ENCODE data around the gene CELA1. TPM values are rescaled to one million over a fixed set of nuclear protein-coding genes. Genes with fewer than 3 reads are reported as not detected.

The CELA1 gene
- total RNA-seq (not detected), polyA plus RNA-seq (ENCODE audit: insufficient read depth in 1 of 8, insufficient read length in 8 of 8, low replicate concordance in 1 of 8) (not detected)
- long read RNA-seq, donor 1 = 0 reads
- long read RNA-seq, donor 2 = 0 reads
- long read RNA-seq, donor 3 = 0 reads
- long read RNA-seq, donor 4 = 0 reads
- long read RNA-seq, donor 5 = 0 reads
- long read RNA-seq, donor 6 = 0 reads
- long read RNA-seq, donor 7 = 0 reads
- long read RNA-seq, donor 8 = 0 reads
- long read RNA-seq, donor 9 = 0 reads
- long read RNA-seq, donor 10 = 0 reads
- long read RNA-seq, donor 11 = 0 reads

DNA sequence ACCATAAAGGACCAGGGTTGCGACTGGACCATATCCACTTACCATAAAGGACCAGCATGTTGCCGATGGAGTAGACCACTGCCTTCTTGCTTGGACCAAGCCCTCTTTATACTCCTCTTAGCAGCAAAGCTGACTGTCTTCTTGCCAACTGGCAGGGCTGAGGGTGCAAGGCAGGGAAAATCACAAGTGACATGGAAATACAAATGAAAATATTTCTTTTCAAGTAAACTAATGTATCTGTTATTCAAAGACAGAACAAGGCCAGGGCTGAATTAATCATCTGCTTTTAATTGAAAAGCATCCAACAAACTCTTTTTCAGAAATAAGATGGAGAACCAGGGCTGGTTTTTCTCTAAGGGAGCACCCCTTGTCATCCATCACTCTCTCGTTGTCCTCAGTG, at the start of gene CELA1:
CELA1 (minus strand) TSS at position 99 of the 400 bp plus-strand sequence; CDS start at position 58, 41 bp downstream.
- no peaks in the 10 kb centered on the region for H3K27me3 ChIP-seq (ENCODE audit: control insufficient read depth, insufficient read depth, low read length)
- no peaks in the 10 kb centered on the region for H3K9me3 ChIP-seq (replicated peaks; ENCODE audit: control insufficient read depth, low read depth, low read length)
- no peak for DNase-seq
- H3K27ac ChIP-seq (ENCODE audit: low read length) = no peak within 1 kb of the TSS
- no peaks in the 10 kb centered on the region for H3K36me3 ChIP-seq (ENCODE audit: control insufficient read depth, insufficient read depth, low read length)
- H3K4me3 ChIP-seq (ENCODE audit: low read length) = no peak within 1 kb of the TSS
- no peaks in the 10 kb centered on the region for H3K4me1 ChIP-seq (ENCODE audit: control insufficient read depth, insufficient read depth, low read length)
- WGBS (ENCODE audit: insufficient coverage) = 100% methylated on average over 1 of the region's 3 CpGs

DNA sequence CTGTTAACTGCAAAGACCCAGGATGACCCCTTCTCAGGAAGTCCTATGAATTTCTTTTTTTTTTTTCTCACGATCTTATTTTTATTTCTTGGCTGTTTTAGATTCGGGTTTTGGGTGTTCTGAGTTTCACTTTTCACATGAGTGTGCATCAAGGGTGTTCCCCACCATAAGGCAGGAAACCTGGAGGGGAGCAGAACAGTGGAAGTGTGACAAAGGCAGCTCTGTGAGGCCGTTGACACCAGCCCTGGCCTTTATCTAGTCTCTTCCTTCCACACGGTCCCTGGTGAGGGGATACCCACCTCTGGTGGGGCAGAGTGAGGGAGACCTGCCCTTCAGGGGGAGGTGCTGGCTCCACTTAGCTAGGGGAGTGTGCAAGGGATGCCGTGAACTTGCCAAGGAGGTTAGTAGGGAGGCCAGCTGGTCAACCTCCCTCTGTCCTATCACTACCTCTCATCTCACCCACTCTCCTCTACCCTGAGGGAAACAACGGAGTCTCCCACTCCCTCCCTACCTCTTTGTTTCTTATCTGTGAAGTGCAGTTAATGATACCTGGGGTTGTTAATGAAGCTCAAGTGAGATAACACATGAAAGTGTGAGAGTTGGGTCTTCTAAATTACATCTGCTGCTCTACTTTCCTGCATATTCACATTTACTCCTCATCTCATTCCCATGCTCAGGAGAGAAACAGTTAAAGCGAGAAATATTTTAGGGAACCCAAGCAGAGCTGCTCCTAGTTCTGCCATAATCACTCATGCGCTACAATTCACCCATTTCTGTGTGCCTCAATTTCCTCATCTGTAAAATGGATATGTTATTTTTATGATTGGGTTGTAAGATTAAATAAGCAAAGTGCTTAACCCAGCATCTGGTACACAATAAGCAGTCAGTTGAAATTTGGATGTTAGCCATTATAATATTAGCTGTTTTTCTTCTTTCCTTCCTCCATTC, 49.1 kb upstream of the CELA1 start:
- Histone ChIP-seq H3K27ac (ENCODE audit: low read length) (no peak overlapping the region), H3K9me3 (replicated peaks; ENCODE audit: control insufficient read depth, low read depth, low read length) (no peaks in the 10 kb centered on the region), H3K4me1 (ENCODE audit: control insufficient read depth, insufficient read depth, low read length) (peaks cover 10% of the 10 kb centered on the region), H3K36me3 (ENCODE audit: control insufficient read depth, insufficient read depth, low read length) (no peaks in the 10 kb centered on the region), H3K27me3 (ENCODE audit: control insufficient read depth, insufficient read depth, low read length) (peaks cover 50% of the 10 kb centered on the region), H3K4me3 (ENCODE audit: low read length) (no peak overlapping the region)
- no peak for DNase-seq
- no CpG with 5 or more reads among the region's 8 CpGs for WGBS (ENCODE audit: insufficient coverage)

DNA sequence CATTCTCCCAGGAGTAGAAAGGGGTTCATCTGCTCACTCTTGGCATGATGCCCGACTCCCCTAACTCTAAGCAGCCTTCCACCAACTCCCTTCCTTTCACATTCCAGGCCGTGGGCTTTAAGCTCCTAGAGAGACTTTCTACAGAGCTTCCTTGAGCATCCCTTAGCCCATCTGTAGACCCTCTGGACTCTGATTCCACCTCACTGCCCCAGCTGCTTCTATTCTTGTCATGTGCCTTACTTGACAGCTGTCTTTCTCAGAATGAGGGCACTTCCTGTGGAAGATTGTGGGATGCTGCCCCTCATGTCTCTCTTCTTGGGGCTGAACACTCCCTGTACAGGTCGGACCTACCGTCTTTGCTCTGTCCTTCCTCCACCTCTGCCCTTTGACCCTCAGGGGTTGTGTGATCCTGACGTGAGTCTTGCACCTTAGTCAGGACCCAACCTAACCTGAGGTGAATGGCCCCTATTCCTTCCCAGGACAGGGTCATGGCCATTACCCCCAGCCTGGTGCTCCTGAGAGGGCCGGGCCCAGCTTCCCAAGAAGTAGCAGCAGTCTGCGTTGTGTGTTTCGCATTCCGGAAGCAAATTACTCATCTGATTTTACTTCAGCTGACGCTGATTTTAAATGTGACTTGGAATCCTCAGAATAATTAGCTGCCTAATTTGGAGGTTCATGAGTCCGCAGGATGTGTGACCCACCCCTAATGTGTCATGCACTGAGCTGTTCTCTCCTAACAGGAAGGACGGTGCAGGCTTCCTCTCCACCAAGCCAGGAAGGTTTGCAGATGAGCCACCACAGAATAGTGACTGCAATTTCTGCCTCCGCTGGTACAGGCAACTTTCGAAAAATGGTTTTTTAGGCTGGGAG, 47.4 kb upstream of the CELA1 start:
- H3K4me1 ChIP-seq (ENCODE audit: control insufficient read depth, insufficient read depth, low read length) = peaks cover 10% of the 10 kb centered on the region
- no peak overlapping the region for H3K4me3 ChIP-seq (ENCODE audit: low read length)
- no peak for DNase-seq
- 80% methylated on average over 13 of the region's 14 CpGs for WGBS (ENCODE audit: insufficient coverage)
- no peaks in the 10 kb centered on the region for H3K9me3 ChIP-seq (replicated peaks; ENCODE audit: control insufficient read depth, low read depth, low read length)
- no peak overlapping the region for H3K27ac ChIP-seq (ENCODE audit: low read length)
- no peaks in the 10 kb centered on the region for H3K36me3 ChIP-seq (ENCODE audit: control insufficient read depth, insufficient read depth, low read length)
- H3K27me3 ChIP-seq (ENCODE audit: control insufficient read depth, insufficient read depth, low read length) = peaks cover 56% of the 10 kb centered on the region

DNA sequence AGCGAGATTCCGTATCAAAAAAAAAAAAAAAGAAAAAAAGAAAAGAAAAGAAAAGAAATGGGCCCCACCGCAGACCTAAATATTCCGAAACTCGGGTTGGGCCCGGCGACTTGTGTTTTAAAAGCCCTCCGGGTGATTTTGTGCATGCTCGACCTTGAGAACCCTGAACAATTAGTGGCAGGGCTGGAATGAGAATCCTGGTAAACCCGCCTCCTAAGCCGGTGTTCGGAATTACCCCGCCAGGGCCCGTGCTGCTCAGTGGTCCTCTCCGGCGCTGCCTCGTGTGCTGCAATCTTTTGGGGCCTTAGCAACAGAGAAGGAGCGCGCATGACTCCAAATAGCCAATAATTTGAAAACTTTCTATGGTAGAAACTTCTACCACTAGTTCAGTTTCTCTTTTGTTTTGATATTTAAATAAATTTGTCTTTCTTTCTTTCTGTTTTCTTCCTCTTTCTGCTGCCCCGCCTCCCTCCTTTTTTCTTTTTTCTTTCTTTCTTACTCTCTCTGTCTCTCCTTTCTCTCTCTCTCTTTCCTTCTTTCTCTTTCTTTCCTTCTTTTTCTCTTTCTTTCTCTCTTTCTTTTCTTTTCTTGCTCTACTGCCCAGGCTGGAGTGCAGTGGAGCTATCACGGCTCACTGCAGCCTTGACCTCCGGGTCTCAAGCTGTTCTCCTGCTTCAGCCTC, 46.2 kb upstream of the CELA1 start:
- Histone ChIP-seq H3K4me3 (ENCODE audit: low read length) (no peak overlapping the region), H3K27me3 (ENCODE audit: control insufficient read depth, insufficient read depth, low read length) (peaks cover 52% of the 10 kb centered on the region), H3K4me1 (ENCODE audit: control insufficient read depth, insufficient read depth, low read length) (peaks cover 10% of the 10 kb centered on the region), H3K27ac (ENCODE audit: low read length) (no peak overlapping the region), H3K36me3 (ENCODE audit: control insufficient read depth, insufficient read depth, low read length) (no peaks in the 10 kb centered on the region), H3K9me3 (replicated peaks; ENCODE audit: control insufficient read depth, low read depth, low read length) (no peaks in the 10 kb centered on the region)
- WGBS (ENCODE audit: insufficient coverage) = 31% methylated on average over 15 of the region's 22 CpGs
- no peak for DNase-seq

DNA sequence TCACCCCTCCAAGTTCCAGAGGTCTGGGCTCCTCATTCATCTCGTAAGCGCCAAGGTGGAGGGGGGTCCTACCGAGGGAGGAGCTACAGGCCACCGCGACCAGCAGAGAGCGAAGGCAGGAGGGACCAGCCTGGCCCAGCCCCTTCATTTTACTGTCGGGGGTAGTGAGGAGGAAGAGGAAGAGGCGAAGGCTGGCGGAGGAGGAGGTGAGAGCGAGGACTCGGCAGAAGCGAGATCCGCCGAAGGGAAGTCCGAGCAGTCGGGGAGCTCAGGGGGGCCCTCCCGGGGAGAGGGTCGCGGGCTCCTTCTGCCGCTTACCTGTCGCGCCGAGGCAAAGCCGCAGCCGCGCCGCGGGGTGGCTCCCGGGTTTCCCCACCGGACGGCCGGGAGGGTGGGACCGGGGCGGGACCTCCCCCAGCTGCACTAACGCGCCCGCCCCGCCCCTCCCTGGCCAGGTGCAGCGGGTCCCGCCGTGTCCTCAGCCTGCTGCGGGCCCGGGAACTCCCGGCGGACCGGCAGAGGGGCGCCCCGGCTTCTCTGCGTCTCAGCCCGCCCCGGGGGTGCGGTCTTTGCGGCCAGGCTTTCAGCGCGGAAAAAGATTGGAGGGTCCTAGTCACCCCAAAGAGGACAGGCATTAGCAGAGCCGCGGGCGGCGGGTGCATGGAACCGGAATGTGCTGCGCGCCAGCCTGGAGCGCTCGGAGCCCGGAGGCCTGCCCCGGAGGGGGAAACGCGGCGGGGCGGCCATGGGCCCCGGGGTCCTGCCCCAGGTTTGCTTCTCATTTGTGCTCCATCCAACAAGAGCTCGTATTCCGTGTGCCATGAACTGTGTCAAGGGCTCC, 45.0 kb upstream of the CELA1 start, which contains the start of gene GALNT6:
GALNT6 (minus strand) TSS at position 124 of the 841 bp plus-strand sequence. CDS start 11,625 bp downstream, outside the sequence.
- peak; percentile 17 for DNase-seq

DNA sequence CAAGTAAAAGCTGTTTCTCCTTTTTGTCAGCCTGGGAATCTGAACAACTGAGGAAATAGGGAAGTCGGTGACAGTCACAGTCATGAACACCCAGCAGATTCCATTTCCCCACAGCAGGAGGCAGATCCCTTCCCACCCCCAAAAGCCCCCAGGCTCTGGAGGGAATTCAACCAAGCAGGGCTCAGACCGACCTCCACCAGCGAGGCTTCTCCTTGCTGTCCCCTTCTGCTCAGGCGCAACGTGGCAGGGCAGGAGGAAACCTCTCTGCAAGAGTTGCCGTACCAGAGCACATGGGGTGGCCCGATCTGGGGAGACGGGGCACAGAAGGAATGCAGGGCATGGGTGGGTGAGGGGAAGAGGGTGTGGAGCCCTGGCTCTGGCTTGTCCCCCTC, 44.4 kb upstream of the CELA1 start:
- Histone ChIP-seq H3K4me1 (ENCODE audit: control insufficient read depth, insufficient read depth, low read length) (peaks cover 10% of the 10 kb centered on the region), H3K9me3 (replicated peaks; ENCODE audit: control insufficient read depth, low read depth, low read length) (no peaks in the 10 kb centered on the region), H3K27ac (ENCODE audit: low read length) (no peak overlapping the region), H3K27me3 (ENCODE audit: control insufficient read depth, insufficient read depth, low read length) (peaks cover 56% of the 10 kb centered on the region), H3K36me3 (ENCODE audit: control insufficient read depth, insufficient read depth, low read length) (no peaks in the 10 kb centered on the region), H3K4me3 (ENCODE audit: low read length) (peak overlapping the region; percentile 38)
- no CpG with 5 or more reads among the region's 8 CpGs for WGBS (ENCODE audit: insufficient coverage)
- peak; percentile 38 for DNase-seq

More for the DNA sequence above, 45.0 kb upstream of the CELA1 start, which contains the start of gene GALNT6:
- Histone ChIP-seq H3K27ac (ENCODE audit: low read length) (no peak within 1 kb of the TSS), H3K9me3 (replicated peaks; ENCODE audit: control insufficient read depth, low read depth, low read length) (no peaks in the 10 kb centered on the region), H3K4me3 (ENCODE audit: low read length) (peak within 1 kb of the TSS; percentile 38), H3K4me1 (ENCODE audit: control insufficient read depth, insufficient read depth, low read length) (peaks cover 10% of the 10 kb centered on the region), H3K27me3 (ENCODE audit: control insufficient read depth, insufficient read depth, low read length) (peaks cover 51% of the 10 kb centered on the region), H3K36me3 (ENCODE audit: control insufficient read depth, insufficient read depth, low read length) (no peaks in the 10 kb centered on the region)
- WGBS (ENCODE audit: insufficient coverage) = under 1% methylated on average over 69 of the region's 73 CpGs

DNA sequence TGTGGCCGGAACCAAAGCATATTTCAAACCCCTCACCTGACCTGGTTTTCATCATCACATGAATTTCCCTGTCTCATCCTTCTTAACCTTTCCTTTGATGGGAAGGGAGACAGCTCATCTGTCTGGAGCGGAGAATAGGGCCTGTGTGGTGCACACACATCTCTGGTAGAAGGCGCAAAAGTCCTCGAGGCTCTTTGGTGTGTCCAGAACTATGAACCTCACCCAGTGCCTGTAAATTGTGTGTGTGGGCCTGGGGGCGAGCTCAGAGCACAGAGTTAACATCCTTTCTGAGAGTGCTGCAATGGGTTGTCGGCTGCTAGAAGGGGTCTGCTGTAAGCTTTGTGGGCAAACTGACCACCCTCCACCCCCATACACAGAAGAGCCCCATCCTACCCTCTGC, 44.0 kb upstream of the CELA1 start:
- Histone ChIP-seq H3K36me3 (ENCODE audit: control insufficient read depth, insufficient read depth, low read length) (no peaks in the 10 kb centered on the region), H3K4me1 (ENCODE audit: control insufficient read depth, insufficient read depth, low read length) (peaks cover 10% of the 10 kb centered on the region), H3K9me3 (replicated peaks; ENCODE audit: control insufficient read depth, low read depth, low read length) (no peaks in the 10 kb centered on the region), H3K4me3 (ENCODE audit: low read length) (no peak overlapping the region), H3K27me3 (ENCODE audit: control insufficient read depth, insufficient read depth, low read length) (peaks cover 55% of the 10 kb centered on the region), H3K27ac (ENCODE audit: low read length) (no peak overlapping the region)
- no peak for DNase-seq
- 83% methylated on average over 3 of the region's 6 CpGs for WGBS (ENCODE audit: insufficient coverage)

DNA sequence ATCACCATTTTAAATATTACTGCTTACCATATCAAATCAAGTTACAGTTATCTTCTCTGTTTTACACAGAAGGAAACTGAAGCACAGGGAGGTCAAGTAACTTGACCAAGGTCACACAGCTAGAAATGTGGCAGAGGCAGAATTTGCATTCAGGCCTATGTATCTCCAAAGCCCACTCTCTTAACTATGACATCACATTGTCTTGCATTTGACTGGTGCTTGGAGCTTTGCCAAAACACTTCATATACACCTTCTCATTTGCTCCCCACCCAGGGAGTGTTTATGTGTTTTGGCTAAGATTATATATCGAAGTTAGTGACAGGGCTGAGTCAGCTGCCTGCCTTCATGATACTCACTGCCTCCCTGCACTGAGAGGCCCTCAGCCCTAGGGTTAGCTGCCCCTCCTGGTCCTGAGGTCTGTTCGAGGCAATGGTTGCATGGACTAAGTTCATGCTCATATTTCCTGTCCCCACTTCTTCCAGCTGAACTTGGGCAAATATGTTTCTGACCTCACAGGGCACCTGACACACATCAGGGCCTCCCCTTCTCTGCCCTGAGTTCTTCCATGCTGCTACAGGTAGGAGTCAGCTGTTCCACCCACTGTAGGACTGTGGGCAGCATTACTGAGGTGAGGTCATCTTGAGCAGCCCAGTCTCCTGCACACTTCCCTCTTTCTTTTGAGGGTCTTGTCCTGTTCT, 43.0 kb upstream of the CELA1 start:
- no peak for DNase-seq
- no peak overlapping the region for H3K27ac ChIP-seq (ENCODE audit: low read length)
- H3K36me3 ChIP-seq (ENCODE audit: control insufficient read depth, insufficient read depth, low read length) = no peaks in the 10 kb centered on the region
- WGBS (ENCODE audit: insufficient coverage) = 45% methylated on average over 1 of the region's 2 CpGs
- H3K9me3 ChIP-seq (replicated peaks; ENCODE audit: control insufficient read depth, low read depth, low read length) = no peaks in the 10 kb centered on the region
- no peak overlapping the region for H3K4me3 ChIP-seq (ENCODE audit: low read length)
- H3K4me1 ChIP-seq (ENCODE audit: control insufficient read depth, insufficient read depth, low read length) = peaks cover 10% of the 10 kb centered on the region
- peaks cover 52% of the 10 kb centered on the region for H3K27me3 ChIP-seq (ENCODE audit: control insufficient read depth, insufficient read depth, low read length)
